Esophagus muscularis mucosa (tissue), 3 donors: Measurements from ENCODE around the gene DAO.

ENCODE experiments used
- POLR2A ChIP-seq: fragments of 450-650 bp; IDR thresholded peaks from one replicate; pipeline ENCODE4 v1.6.1; 2017; ENCODE audit warnings: antibody characterized with exemption, moderate library complexity, mild to moderate bottlenecking, low read depth
- TF ChIP-seq, protein P1 (sequence below), 3 experiments: fragments of 200-600 bp in 2 of 3; fragments of 450-650 bp in 1 of 3; sonication (generic) in 2 of 3; IDR thresholded peaks; one replicate each; pipeline ENCODE4 v1.5.1; 2017 to 2019; ENCODE audit warnings: antibody characterized with exemption in 3 of 3, mild to moderate bottlenecking in 2 of 3, moderate library complexity in 1 of 3

DNA sequence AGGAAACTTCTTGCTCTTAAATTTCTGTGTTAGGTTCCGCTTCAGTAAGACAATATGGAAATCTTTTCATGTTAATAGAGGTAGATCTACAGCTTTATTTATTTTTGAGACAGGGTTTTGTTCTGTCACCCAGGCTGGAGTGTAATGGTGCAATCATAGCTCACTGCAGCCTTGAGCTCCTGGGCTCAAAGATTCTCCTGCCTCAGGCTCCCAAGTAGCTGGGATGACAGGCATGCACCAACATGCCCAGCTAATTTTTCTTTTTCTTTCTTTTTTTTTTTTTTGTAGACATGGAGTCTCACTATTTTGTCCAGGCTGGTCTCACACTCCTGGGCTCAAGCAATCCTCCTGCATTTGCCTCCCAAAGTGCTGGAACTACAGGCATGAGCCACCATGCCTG, 70.1 kb downstream of the DAO start:
- TF ChIP-seq, protein P1, sequence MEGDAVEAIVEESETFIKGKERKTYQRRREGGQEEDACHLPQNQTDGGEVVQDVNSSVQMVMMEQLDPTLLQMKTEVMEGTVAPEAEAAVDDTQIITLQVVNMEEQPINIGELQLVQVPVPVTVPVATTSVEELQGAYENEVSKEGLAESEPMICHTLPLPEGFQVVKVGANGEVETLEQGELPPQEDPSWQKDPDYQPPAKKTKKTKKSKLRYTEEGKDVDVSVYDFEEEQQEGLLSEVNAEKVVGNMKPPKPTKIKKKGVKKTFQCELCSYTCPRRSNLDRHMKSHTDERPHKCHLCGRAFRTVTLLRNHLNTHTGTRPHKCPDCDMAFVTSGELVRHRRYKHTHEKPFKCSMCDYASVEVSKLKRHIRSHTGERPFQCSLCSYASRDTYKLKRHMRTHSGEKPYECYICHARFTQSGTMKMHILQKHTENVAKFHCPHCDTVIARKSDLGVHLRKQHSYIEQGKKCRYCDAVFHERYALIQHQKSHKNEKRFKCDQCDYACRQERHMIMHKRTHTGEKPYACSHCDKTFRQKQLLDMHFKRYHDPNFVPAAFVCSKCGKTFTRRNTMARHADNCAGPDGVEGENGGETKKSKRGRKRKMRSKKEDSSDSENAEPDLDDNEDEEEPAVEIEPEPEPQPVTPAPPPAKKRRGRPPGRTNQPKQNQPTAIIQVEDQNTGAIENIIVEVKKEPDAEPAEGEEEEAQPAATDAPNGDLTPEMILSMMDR (IDR thresholded peaks at IDR 0.05): no peak
- no peak for TF ChIP-seq POLR2A
